ENCODE results near the gene OR10V1.

DNA sequence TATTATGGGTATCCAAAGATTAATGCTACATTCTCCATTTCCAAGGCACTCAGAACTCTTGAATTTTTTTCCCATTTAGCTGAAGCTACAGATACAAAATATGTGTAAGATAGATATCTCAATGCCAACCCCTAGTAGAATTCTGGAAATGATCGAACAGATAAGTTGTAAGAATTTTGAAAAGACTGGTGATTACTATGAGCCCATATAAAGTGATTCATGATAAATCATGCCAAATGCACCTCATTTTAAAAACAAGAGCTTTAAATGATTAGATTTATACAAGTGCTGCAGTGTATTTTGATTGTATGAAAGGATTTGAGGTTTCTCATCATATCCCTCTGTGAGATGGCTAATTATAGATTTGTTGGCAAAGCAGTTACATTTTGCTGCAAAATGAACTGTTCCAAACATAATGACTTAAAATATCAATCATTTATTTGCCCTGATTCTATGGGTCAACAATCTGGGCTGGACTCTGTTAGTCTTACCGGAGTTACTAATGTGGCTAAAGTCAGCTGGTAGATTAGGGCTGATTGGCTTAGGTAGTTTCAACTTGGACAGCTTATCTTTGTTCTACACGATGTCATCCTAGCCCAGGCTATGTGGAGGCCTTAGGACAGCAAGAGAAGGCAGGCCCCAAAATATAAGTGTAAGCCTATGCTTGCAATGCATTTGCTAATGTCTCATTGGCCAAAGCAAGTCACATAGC is 3.4 kb downstream of the OR10V1 start:
- TF ChIP-seq E2F6 (IDR thresholded peaks at IDR 0.05; ENCODE audit: borderline replicate concordance, low read depth) = no peak
- TF ChIP-seq, protein P1, sequence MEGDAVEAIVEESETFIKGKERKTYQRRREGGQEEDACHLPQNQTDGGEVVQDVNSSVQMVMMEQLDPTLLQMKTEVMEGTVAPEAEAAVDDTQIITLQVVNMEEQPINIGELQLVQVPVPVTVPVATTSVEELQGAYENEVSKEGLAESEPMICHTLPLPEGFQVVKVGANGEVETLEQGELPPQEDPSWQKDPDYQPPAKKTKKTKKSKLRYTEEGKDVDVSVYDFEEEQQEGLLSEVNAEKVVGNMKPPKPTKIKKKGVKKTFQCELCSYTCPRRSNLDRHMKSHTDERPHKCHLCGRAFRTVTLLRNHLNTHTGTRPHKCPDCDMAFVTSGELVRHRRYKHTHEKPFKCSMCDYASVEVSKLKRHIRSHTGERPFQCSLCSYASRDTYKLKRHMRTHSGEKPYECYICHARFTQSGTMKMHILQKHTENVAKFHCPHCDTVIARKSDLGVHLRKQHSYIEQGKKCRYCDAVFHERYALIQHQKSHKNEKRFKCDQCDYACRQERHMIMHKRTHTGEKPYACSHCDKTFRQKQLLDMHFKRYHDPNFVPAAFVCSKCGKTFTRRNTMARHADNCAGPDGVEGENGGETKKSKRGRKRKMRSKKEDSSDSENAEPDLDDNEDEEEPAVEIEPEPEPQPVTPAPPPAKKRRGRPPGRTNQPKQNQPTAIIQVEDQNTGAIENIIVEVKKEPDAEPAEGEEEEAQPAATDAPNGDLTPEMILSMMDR (IDR thresholded peaks at IDR 0.05) = no peak
- no peak for TF ChIP-seq EP300 (IDR thresholded peaks at IDR 0.05)
- TF ChIP-seq HMGXB4 (CRISPR knock-in tag; IDR thresholded peaks at IDR 0.05; ENCODE audit: borderline replicate concordance) = no peak
- TF ChIP-seq ELK1 (IDR thresholded peaks at IDR 0.05; ENCODE audit: low read depth, low read length) = no peak
- no peak for TF ChIP-seq REST (IDR thresholded peaks at IDR 0.05)
- no peak for TF ChIP-seq SREBF2 (IDR thresholded peaks at IDR 0.05)
- TF ChIP-seq POLR2A (IDR thresholded peaks at IDR 0.05; ENCODE audit: low read length) = no peak
- no peak for TF ChIP-seq JUNB (IDR thresholded peaks at IDR 0.05)
- TF ChIP-seq RAD21 (conservative IDR thresholded peaks at IDR 0.05 in 1 of 2, IDR thresholded peaks at IDR 0.05 in 1 of 2) = no peak
- no peak for TF ChIP-seq MAFK (IDR thresholded peaks at IDR 0.05; ENCODE audit: partially characterized antibody)
